AG04450 (cell line): ENCODE results near the gene EPB41L2. TPM values are rescaled to one million over a fixed set of nuclear protein-coding genes. Genes with fewer than 3 reads are reported as not detected.

Experiments used
- CTCF ChIA-PET: fragments of 300-600, 350-600 bp; formaldehyde crosslinking; extraction: SDS; loops from one replicate; lab custom pipeline; 2022; ENCODE audit warnings: antibody characterized with exemption, inconsistent platforms; lab: Charles Lee
- POLR2A ChIA-PET: fragments of 350-600 bp; formaldehyde crosslinking; extraction: SDS; loops from one replicate; lab custom pipeline; 2021; ENCODE audit warnings: antibody characterized with exemption, inconsistent platforms; lab: Yijun Ruan, JAX
- DNase-seq: peaks from one replicate; pipeline ENCODE4 v3.0.0-alpha.2; 2011; ENCODE audit warnings: low read depth, low spot score
- H3K27ac ChIP-seq: one replicate; pipeline ENCODE4 v1.5.1; 2012; ENCODE audit warnings: low read depth, low read length, control low read depth
- H3K27me3 ChIP-seq: one replicate; pipeline ENCODE4 v1.6.0; 2012; ENCODE audit warnings: low read length; ENCODE audit not compliant: control insufficient read depth, insufficient read depth
- H3K4me3 ChIP-seq: 2 replicates; pipeline ENCODE4 v1.5.1; 2011; ENCODE audit warnings: mild to moderate bottlenecking, low read depth, low read length, control low read depth
- H3K9me3 ChIP-seq: 2 replicates; pipeline ENCODE4 v1.5.1; 2012; ENCODE audit warnings: low read length; ENCODE audit not compliant: control insufficient read depth, insufficient read depth
- polyA plus RNA-seq: library from polyadenylated mRNA; depleted of rRNA; stranded (reverse); fragments of >200 nt; gene quantifications from 2 replicates; pipeline ENCODE4 v1.2.3, GENCODE V29; 2011
- TF ChIP-seq, protein P1 (sequence below): IDR thresholded peaks from 2 replicates; pipeline ENCODE4 v1.5.1; 2011; ENCODE audit warnings: low read depth, low read length, control low read depth, inconsistent platforms

Gene EPB41L2
- polyA plus RNA-seq, 1 experiment = 165 TPM

DNA sequence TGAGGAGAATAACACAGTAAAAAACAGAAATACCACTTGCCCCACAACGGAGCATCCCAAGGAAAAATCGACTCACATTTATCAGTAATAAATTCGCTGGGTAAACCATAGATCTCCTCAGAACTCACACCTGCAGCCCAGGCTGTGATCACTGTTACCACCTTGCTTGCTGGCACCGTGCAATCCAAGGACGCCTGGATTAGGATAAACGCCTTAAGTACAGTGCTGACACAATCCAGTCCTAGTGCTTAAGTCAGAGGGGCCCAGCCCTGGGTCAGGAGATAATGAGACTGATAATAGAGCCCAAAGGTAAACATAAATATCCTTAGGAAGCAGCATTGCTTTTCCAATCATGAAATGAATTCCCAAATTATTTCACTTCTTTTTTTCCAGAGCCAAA lies 62.5 kb downstream of the EPB41L2 start:
- Histone ChIP-seq H3K27ac (no peak overlapping the region), H3K9me3 (no peaks in the 10 kb centered on the region), H3K4me3 (no peak overlapping the region), H3K27me3 (no peaks in the 10 kb centered on the region)
- ChIA-PET CTCF (interaction anchor here (1.2 kb wide), 1 partner anchor 33 kb away, joined by 3 read pairs; no protein-coding TSS in a partner anchor), POLR2A (no interaction called here)
- TF ChIP-seq, protein P1, sequence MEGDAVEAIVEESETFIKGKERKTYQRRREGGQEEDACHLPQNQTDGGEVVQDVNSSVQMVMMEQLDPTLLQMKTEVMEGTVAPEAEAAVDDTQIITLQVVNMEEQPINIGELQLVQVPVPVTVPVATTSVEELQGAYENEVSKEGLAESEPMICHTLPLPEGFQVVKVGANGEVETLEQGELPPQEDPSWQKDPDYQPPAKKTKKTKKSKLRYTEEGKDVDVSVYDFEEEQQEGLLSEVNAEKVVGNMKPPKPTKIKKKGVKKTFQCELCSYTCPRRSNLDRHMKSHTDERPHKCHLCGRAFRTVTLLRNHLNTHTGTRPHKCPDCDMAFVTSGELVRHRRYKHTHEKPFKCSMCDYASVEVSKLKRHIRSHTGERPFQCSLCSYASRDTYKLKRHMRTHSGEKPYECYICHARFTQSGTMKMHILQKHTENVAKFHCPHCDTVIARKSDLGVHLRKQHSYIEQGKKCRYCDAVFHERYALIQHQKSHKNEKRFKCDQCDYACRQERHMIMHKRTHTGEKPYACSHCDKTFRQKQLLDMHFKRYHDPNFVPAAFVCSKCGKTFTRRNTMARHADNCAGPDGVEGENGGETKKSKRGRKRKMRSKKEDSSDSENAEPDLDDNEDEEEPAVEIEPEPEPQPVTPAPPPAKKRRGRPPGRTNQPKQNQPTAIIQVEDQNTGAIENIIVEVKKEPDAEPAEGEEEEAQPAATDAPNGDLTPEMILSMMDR = no peak
- no peak for DNase-seq

DNA sequence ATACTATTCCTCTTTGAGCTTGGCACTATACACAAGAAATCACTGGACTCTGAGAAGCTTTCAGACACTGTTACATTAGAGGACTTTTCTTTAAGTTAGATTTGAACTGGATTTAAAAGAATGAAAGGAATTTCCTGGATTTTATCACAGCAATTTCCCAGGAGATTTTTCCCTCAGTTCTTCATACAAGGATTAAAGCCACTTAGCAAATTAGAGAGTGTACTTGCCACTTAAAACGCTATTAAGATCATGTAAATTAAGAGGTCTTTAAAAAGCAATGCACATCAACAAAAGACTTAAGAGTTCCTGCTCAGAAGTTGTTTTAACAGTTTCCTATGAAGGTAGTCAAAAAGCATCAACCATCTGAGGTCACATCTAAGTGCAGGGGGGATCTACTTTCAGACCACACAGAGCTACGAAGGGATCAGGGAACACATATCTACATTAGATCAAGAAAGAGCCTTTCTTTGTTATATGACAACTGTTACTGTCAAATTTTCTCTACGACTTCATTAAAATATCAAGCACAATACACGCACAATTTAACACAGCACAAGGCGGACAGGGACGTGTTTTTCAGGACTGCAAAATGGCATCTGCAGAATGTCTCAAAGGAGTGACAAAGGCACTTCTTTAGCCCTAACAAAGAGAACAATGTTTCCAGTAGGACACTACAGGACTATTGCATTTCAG lies 65.8 kb downstream of the EPB41L2 start:
- Histone ChIP-seq H3K27me3 (no peaks in the 10 kb centered on the region), H3K4me3 (no peak overlapping the region), H3K27ac (no peak overlapping the region), H3K9me3 (no peaks in the 10 kb centered on the region)
- no peak for DNase-seq
- ChIA-PET CTCF (no interaction called here), POLR2A (no interaction called here)
- TF ChIP-seq, protein P1 = no peak

DNA sequence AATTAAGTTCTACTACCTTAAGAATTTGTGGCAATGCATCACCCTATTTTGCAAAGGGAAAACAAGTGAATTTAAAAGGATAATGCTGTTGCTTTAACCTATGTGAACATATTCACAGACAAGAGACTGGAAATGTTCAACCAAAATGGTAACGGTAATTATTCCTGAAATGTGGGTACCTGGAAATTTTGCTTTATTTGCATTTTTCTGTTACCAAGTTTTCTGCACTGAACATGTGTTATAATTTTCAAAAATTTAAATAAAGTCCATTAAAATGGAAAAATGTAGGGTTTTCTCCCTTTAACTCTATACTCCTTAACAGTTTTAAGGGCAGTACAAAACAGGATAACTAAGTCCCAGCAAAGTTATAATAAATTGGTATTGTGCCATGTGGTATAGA lies 66.4 kb downstream of the EPB41L2 start:
- ChIA-PET CTCF (no interaction called here), POLR2A (no interaction called here)
- Histone ChIP-seq H3K27ac (no peak overlapping the region), H3K4me3 (no peak overlapping the region), H3K27me3 (no peaks in the 10 kb centered on the region), H3K9me3 (no peaks in the 10 kb centered on the region)
- TF ChIP-seq, protein P1 = no peak
- no peak for DNase-seq

DNA sequence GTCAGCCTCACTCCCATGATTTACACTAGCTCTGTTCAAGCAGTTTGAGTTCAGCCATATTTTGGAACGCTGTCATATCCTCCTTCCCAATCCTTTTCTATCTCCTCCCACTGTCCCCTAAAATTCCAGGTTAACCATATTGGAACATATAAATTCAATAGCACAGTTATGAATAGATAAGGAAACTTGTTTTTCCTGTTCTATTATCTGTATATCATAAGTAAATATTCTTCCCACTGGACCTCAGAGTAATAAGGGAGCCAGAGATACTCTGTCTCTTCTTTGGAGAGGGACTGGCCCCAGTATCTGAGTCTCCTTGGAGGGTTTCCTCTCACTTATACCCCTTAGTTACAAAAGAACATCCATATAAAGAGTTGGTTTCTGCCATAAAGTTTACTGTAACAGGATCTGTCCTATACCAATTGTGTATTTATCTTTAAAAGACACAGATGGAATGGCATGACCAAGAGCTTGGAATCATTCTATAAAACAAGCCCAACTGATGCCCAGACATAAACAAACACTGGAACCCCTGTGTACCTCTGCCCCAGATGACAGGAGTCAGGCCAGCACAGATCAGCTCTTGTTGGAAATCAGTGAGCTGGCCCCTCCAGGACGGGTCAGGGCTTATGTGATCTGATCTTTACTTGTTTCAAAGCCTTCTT lies 67.1 kb downstream of the EPB41L2 start:
- TF ChIP-seq, protein P1 = no peak

More for the DNA sequence above, 67.1 kb downstream of the EPB41L2 start:
- DNase-seq = no peak
- ChIA-PET POLR2A (no interaction called here), CTCF (interaction anchor here (0.6 kb wide), 1 partner anchor 14 kb away, joined by 3 read pairs; no protein-coding TSS in a partner anchor)
- Histone ChIP-seq H3K27me3 (no peaks in the 10 kb centered on the region), H3K27ac (no peak overlapping the region), H3K4me3 (no peak overlapping the region), H3K9me3 (no peaks in the 10 kb centered on the region)
